Gastroesophageal sphincter (tissue), 3 donors: ENCODE data around the gene AHRR.
A peak's percentile ranks its signal among the peaks of the same experiment; 100 is the strongest.

ENCODE experiments used
- CTCF ChIP-seq, 4 experiments: fragments of 200-600 bp in 2 of 4; fragments of 450-650 bp in 2 of 4; sonication (generic) in 1 of 4; IDR thresholded peaks; one replicate each; pipeline ENCODE4 v1.5.1; 2017 to 2019; ENCODE audit warnings: antibody characterized with exemption in 4 of 4, mild to moderate bottlenecking in 2 of 4, moderate library complexity in 2 of 4
- POLR2AphosphoS5 ChIP-seq: sonication (generic); formaldehyde crosslinking; IDR thresholded peaks from one replicate; pipeline ENCODE4 v1.6.1; 2017; ENCODE audit warnings: antibody characterized with exemption

- TF ChIP-seq CTCF (IDR thresholded peaks at IDR 0.05) (peak in 1 of 4 experiments; percentile 4), POLR2AphosphoS5 (peak; percentile 42)
Measured at GRCh38 chr5:472656-473550, 151.4 kb downstream of the AHRR start.
